AG09319 (cell line): ENCODE results near the gene SPOCD1.

ENCODE experiments used
- DNase-seq: peaks from one replicate; pipeline ENCODE4 v3.0.0-alpha.2; 2010; ENCODE audit warnings: low read depth; ENCODE audit errors: extremely low read depth
- TF ChIP-seq, protein P1 (sequence below): IDR thresholded peaks from 2 replicates; pipeline ENCODE4 v1.5.1; 2011; ENCODE audit warnings: low read depth, mild to moderate bottlenecking, inconsistent platforms, low read length, moderate library complexity

SPOCD1 gene

DNA sequence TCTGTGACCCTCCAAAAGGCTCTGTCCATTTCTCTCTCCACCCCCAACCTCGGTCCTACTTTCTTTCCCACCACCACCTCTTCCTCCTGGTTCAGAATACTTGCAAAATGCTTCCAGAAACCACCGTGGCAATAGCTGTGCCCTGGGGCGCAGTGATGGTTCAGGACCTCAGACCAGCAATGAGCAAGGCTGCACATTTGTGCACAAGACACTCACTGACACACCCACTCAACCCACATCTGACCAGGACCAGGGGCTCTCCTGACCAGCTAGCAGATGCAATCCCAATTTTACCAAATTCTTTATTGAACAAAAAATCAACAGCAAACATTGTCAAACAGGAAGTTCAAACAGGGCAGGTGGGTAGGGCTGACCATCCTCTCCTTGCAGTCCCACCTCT lies 25.7 kb downstream of the SPOCD1 start:
- no peak for DNase-seq

GRCh38 chr1:31789259-31790065 lies 26.4 kb downstream of the SPOCD1 start:
- TF ChIP-seq, protein P1, sequence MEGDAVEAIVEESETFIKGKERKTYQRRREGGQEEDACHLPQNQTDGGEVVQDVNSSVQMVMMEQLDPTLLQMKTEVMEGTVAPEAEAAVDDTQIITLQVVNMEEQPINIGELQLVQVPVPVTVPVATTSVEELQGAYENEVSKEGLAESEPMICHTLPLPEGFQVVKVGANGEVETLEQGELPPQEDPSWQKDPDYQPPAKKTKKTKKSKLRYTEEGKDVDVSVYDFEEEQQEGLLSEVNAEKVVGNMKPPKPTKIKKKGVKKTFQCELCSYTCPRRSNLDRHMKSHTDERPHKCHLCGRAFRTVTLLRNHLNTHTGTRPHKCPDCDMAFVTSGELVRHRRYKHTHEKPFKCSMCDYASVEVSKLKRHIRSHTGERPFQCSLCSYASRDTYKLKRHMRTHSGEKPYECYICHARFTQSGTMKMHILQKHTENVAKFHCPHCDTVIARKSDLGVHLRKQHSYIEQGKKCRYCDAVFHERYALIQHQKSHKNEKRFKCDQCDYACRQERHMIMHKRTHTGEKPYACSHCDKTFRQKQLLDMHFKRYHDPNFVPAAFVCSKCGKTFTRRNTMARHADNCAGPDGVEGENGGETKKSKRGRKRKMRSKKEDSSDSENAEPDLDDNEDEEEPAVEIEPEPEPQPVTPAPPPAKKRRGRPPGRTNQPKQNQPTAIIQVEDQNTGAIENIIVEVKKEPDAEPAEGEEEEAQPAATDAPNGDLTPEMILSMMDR = peak; percentile 94
- DNase-seq = peak; percentile 80

More for the DNA sequence above, 25.7 kb downstream of the SPOCD1 start:
- TF ChIP-seq, protein P1 = no peak

DNA sequence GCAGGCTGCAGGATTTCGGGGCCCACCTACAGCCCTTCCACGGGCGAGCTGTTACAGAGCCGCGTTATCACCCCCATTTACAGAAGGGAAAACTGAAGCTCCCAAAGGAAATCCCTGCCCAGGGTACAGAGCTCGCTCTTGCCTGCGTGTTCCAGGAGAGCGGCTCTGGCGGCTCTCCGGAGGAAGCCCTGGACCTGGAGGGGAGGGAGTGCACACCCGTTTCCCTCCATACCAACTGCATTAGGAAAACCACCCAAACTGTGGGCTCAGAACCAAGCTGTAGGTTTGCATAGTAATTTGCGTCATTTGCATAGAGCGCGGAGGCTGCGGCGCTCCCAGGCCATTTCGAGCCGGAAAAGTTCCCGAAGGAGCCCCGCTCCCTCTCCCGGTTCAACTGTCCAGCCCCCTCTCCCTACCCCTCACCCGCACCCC lies 27.0 kb downstream of the SPOCD1 start:
- peak; percentile 48 for DNase-seq
- TF ChIP-seq, protein P1 = no peak

DNA sequence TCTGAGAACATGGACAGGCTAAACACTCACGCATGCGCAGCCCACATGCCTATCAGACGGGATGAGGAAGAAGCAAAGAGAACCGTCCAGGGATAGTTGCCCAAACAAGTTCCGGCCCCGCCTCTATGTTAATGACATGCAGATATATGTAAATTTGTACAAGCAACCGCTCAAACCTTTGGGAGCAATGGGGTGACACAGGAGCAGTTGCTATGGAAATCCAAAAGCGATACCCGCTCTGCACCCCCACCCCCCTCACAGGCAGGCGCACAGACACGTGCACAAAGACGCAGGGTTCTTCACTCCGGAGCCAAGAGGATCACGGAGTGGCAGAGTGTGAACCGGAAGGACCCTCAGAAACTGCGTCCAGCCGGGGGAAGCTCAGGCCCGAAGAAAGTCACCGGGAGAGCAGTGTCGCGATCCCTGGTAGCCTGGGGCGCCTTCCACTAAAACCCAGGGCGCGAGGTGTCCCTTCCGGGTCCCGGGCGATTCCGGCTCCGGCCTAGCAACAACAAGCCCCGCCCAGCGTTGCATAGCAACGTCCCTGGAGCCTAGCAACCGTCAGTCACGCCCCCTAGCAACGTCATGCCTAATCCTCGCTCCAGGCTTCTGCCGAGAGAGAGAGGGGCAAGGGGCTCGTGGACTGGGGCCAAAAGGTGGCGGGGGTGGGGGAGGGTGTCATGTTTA lies 27.5 kb downstream of the SPOCD1 start:
- peak; percentile 80 for DNase-seq
- TF ChIP-seq, protein P1 = no peak

DNA sequence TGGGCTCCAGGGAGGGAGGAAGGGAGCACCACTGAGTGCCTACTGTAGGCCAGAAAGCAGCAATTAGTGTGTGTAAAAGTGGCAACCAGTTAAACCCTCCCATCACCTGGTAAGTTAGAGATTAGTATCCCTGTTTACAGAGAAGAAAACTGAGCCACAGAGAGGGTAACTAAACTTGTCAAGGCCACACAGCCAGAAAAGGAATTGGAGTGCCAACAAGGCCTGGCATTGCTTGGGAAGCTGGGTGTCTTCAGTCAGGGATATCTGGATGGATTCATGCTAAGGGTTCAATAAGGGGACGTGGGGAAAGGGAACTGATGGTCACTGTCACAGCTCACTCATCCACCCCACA lies 28.1 kb downstream of the SPOCD1 start:
- TF ChIP-seq, protein P1 = no peak
- no peak for DNase-seq

- DNase-seq = no peak
- TF ChIP-seq, protein P1 = no peak
Measured at GRCh38 chr1:31787261-31787660, 28.6 kb downstream of the SPOCD1 start.
